ENCODE results near the gene COL1A1. TPM values are rescaled to one million over a fixed set of nuclear protein-coding genes. Genes with fewer than 3 reads are reported as not detected.

COL1A1 gene
- total and polyA plus RNA-seq, 2 of the 13 experiments (the other 11 are each of a cell fraction or from before 2014, with no cell fraction given), result 0.05 TPM; not detected in 1

DNA sequence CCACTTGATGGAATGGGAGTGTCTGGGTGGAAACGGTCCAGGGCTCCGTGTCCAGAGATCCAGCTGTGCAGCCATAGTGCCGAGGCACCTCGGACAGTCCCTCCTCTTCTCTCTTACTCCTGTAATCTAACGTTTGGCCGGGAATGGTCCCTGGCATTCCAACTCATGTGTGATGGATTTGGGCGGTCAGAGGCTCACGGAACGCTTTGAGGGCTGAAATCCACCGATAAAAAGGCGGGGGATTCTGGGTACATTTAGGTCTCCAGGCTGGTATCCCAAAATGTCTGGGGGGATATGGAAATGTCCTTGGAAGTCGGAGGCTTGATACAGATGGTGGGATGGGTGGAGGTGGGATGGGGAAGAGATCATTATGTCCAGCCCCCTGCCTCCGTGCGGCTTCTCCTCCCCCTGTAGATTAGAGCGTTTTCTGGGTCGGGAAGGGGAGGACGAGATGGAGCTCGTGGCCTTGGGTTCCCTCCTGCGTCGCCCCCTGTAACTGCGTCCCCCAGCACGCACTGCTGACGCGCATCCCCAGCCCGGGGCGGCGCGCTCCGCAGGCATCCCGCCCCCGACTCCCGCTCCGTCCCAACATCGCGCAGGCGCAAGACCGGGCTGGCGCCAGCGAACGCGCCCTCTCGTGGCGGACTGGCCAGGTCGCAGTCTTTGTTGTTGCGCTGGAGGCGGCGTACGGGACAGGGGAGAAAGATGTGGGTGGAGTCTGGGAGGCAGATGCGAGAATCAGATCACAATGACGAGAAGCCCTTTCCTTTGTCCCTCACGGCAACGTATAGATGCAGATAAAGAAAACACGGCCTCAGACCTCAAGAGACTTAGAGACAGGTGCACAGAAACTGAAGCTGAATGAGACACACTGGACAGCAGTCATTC, 40.2 kb downstream of the COL1A1 start (continued):
- TF ChIP-seq, protein P1, sequence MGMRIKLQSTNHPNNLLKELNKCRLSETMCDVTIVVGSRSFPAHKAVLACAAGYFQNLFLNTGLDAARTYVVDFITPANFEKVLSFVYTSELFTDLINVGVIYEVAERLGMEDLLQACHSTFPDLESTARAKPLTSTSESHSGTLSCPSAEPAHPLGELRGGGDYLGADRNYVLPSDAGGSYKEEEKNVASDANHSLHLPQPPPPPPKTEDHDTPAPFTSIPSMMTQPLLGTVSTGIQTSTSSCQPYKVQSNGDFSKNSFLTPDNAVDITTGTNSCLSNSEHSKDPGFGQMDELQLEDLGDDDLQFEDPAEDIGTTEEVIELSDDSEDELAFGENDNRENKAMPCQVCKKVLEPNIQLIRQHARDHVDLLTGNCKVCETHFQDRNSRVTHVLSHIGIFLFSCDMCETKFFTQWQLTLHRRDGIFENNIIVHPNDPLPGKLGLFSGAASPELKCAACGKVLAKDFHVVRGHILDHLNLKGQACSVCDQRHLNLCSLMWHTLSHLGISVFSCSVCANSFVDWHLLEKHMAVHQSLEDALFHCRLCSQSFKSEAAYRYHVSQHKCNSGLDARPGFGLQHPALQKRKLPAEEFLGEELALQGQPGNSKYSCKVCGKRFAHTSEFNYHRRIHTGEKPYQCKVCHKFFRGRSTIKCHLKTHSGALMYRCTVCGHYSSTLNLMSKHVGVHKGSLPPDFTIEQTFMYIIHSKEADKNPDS (CRISPR knock-in tag; IDR thresholded peaks at IDR 0.05), result peak; percentile 73; the same call in 1 of the 2 replicates
- TF ChIP-seq ZZZ3 (CRISPR knock-in tag; IDR thresholded peaks at IDR 0.05; ENCODE audit: borderline replicate concordance), result no peak
- TF ChIP-seq TBP (CRISPR knock-in tag; IDR thresholded peaks at IDR 0.05), result no peak
- no peak for TF ChIP-seq HMGA1 (CRISPR knock-in tag; conservative IDR thresholded peaks at IDR 0.05)
- no peak for TF ChIP-seq DPF2 (CRISPR knock-in tag; IDR thresholded peaks at IDR 0.05; ENCODE audit: borderline replicate concordance, low read depth)
- no peak for TF ChIP-seq NR1H2 (CRISPR knock-in tag; IDR thresholded peaks at IDR 0.05; ENCODE audit: borderline replicate concordance, low read depth)
- peak; percentile 69; the same call in 1 of the 2 replicates for TF ChIP-seq REL (CRISPR knock-in tag; conservative IDR thresholded peaks at IDR 0.05)
- no peak for TF ChIP-seq SCMH1 (CRISPR knock-in tag; IDR thresholded peaks at IDR 0.05; ENCODE audit: borderline replicate concordance)
- TF ChIP-seq MXI1 (IDR thresholded peaks at IDR 0.05; ENCODE audit: borderline replicate concordance, low read depth, low read length), result peak; percentile 48; the same call in 1 of the 3 replicates
- no peak; the same call in 1 of the 2 replicates for TF ChIP-seq NCOA2 (CRISPR knock-in tag; IDR thresholded peaks at IDR 0.05)
- TF ChIP-seq, protein P2, sequence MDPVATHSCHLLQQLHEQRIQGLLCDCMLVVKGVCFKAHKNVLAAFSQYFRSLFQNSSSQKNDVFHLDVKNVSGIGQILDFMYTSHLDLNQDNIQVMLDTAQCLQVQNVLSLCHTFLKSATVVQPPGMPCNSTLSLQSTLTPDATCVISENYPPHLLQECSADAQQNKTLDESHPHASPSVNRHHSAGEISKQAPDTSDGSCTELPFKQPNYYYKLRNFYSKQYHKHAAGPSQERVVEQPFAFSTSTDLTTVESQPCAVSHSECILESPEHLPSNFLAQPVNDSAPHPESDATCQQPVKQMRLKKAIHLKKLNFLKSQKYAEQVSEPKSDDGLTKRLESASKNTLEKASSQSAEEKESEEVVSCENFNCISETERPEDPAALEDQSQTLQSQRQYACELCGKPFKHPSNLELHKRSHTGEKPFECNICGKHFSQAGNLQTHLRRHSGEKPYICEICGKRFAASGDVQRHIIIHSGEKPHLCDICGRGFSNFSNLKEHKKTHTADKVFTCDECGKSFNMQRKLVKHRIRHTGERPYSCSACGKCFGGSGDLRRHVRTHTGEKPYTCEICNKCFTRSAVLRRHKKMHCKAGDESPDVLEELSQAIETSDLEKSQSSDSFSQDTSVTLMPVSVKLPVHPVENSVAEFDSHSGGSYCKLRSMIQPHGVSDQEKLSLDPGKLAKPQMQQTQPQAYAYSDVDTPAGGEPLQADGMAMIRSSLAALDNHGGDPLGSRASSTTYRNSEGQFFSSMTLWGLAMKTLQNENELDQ (CRISPR knock-in tag; IDR thresholded peaks at IDR 0.05; ENCODE audit: borderline replicate concordance), result 0 out of 2 replicates have a peak, but pooled peaks have one; percentile 30
- TF ChIP-seq, protein P3, sequence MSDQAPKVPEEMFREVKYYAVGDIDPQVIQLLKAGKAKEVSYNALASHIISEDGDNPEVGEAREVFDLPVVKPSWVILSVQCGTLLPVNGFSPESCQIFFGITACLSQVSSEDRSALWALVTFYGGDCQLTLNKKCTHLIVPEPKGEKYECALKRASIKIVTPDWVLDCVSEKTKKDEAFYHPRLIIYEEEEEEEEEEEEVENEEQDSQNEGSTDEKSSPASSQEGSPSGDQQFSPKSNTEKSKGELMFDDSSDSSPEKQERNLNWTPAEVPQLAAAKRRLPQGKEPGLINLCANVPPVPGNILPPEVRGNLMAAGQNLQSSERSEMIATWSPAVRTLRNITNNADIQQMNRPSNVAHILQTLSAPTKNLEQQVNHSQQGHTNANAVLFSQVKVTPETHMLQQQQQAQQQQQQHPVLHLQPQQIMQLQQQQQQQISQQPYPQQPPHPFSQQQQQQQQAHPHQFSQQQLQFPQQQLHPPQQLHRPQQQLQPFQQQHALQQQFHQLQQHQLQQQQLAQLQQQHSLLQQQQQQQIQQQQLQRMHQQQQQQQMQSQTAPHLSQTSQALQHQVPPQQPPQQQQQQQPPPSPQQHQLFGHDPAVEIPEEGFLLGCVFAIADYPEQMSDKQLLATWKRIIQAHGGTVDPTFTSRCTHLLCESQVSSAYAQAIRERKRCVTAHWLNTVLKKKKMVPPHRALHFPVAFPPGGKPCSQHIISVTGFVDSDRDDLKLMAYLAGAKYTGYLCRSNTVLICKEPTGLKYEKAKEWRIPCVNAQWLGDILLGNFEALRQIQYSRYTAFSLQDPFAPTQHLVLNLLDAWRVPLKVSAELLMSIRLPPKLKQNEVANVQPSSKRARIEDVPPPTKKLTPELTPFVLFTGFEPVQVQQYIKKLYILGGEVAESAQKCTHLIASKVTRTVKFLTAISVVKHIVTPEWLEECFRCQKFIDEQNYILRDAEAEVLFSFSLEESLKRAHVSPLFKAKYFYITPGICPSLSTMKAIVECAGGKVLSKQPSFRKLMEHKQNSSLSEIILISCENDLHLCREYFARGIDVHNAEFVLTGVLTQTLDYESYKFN (CRISPR knock-in tag; conservative IDR thresholded peaks at IDR 0.05), result peak; percentile 34
- TF ChIP-seq ZNF674 (CRISPR knock-in tag; IDR thresholded peaks at IDR 0.05; ENCODE audit: low read depth), result no peak
- peak; percentile 46; the same call in 1 of the 2 replicates for TF ChIP-seq POGZ (CRISPR knock-in tag; IDR thresholded peaks at IDR 0.05)
- TF ChIP-seq CSRNP1 (CRISPR knock-in tag; IDR thresholded peaks at IDR 0.05), result 0 out of 2 replicates have a peak, but pooled peaks have one; percentile 13
- TF ChIP-seq PCBP2 (optimal IDR thresholded peaks at IDR 0.05; ENCODE audit: low read depth, low read length, poor library complexity, severe bottlenecking), result no peak
- TF ChIP-seq NR2F6 (IDR thresholded peaks at IDR 0.05), result no peak
- TF ChIP-seq NR2F6 (CRISPR knock-in tag; IDR thresholded peaks at IDR 0.05), result peak; percentile 41; the same call in 1 of the 2 replicates
- TF ChIP-seq ZNF569 (CRISPR knock-in tag; IDR thresholded peaks at IDR 0.05; ENCODE audit: borderline replicate concordance), result no peak
